Ectodermal cell (in vitro differentiated cells): ENCODE data around the gene FSD1L.
A peak's percentile ranks its signal among the peaks of the same experiment; 100 is the strongest.

Source experiments
- H3K27ac ChIP-seq: 2 replicates; pipeline ENCODE4 v1.7.0; 2013; ENCODE audit warnings: mild to moderate bottlenecking, low read depth, low read length; ENCODE audit not compliant: insufficient read depth, poor library complexity, severe bottlenecking
- H3K27me3 ChIP-seq: 2 replicates; pipeline ENCODE4 v1.7.0; 2013; ENCODE audit warnings: mild to moderate bottlenecking, low read length; ENCODE audit not compliant: insufficient read depth, control insufficient read depth, poor library complexity, severe bottlenecking
- H3K36me3 ChIP-seq: one replicate; pipeline ENCODE4 v1.7.0; 2013; ENCODE audit warnings: low read length; ENCODE audit not compliant: control insufficient read depth, insufficient read depth
- H3K4me1 ChIP-seq: one replicate; pipeline ENCODE4 v1.7.0; 2013; ENCODE audit warnings: low read length; ENCODE audit not compliant: control insufficient read depth, insufficient read depth
- H3K4me3 ChIP-seq: 2 replicates; pipeline ENCODE4 v1.7.0; 2013; ENCODE audit warnings: low read depth, low read length, control low read depth; ENCODE audit not compliant: insufficient read depth
- H3K9me3 ChIP-seq: 2 replicates; pipeline ENCODE4 v1.7.0; 2013; ENCODE audit warnings: mild to moderate bottlenecking, low read length, moderate library complexity; ENCODE audit not compliant: control insufficient read depth
- WGBS, 2 experiments: methylation state at CpG; one replicate each; pipeline ENCODE4 v1.1.7; 2013; ENCODE audit warnings: missing lambda C conversion rate in 2 of 2; 5-methylcytosine and 5-hydroxymethylcytosine counted together

The FSD1L gene

GRCh38 chr9:105435453-105435852, 12.4 kb upstream of the FSD1L start:
- Histone ChIP-seq H3K27me3 (no peaks in the 10 kb centered on the region), H3K27ac (no peak overlapping the region), H3K4me3 (no peak overlapping the region), H3K4me1 (no peaks in the 10 kb centered on the region), H3K36me3 (no peaks in the 10 kb centered on the region), H3K9me3 (no peaks in the 10 kb centered on the region)
- 90 to 93% methylated on average over 3 of the region's 3 CpGs for WGBS, 2 experiments

- Histone ChIP-seq H3K9me3 (no peaks in the 10 kb centered on the region), H3K36me3 (no peaks in the 10 kb centered on the region), H3K4me3 (no peak overlapping the region)
Observed at GRCh38 chr9:105436783-105437182, 11.1 kb upstream of the FSD1L start.

GRCh38 chr9:105437704-105438103, 10.1 kb upstream of the FSD1L start:
- Histone ChIP-seq H3K4me1 (no peaks in the 10 kb centered on the region), H3K36me3 (no peaks in the 10 kb centered on the region), H3K27ac (no peak overlapping the region), H3K9me3 (no peaks in the 10 kb centered on the region), H3K27me3 (no peaks in the 10 kb centered on the region), H3K4me3 (no peak overlapping the region)
- 70 to 91% methylated on average over 1 of the region's 1 CpG for WGBS, 2 experiments

More at GRCh38 chr9:105436783-105437182, 11.1 kb upstream of the FSD1L start:
- 90 to 92% methylated on average over 3 of the region's 4 CpGs for WGBS, 2 experiments
- Histone ChIP-seq H3K27me3 (no peaks in the 10 kb centered on the region), H3K27ac (no peak overlapping the region), H3K4me1 (no peaks in the 10 kb centered on the region)

- H3K27ac ChIP-seq = no peak overlapping the region
- no peak overlapping the region for H3K4me3 ChIP-seq
- no peaks in the 10 kb centered on the region for H3K4me1 ChIP-seq
- H3K9me3 ChIP-seq = no peaks in the 10 kb centered on the region
- WGBS, 2 experiments = 91 to 95% methylated on average over 7 to 8 of the region's 8 CpGs
- H3K36me3 ChIP-seq = no peaks in the 10 kb centered on the region
- H3K27me3 ChIP-seq = no peaks in the 10 kb centered on the region
Observed at GRCh38 chr9:105438141-105438806, 9.6 kb upstream of the FSD1L start.

GRCh38 chr9:105439428-105439827, 8.4 kb upstream of the FSD1L start:
- H3K36me3 ChIP-seq = no peaks in the 10 kb centered on the region
- no peaks in the 10 kb centered on the region for H3K9me3 ChIP-seq
- no peak overlapping the region for H3K27ac ChIP-seq
- H3K4me1 ChIP-seq = no peaks in the 10 kb centered on the region
- H3K27me3 ChIP-seq = no peaks in the 10 kb centered on the region
- no peak overlapping the region for H3K4me3 ChIP-seq

GRCh38 chr9:105441616-105442160, 6.1 kb upstream of the FSD1L start:
- WGBS, 2 experiments = 90 to 98% methylated on average over 1 to 2 of the region's 2 CpGs
- Histone ChIP-seq H3K4me3 (no peak overlapping the region), H3K4me1 (no peaks in the 10 kb centered on the region), H3K27me3 (no peaks in the 10 kb centered on the region), H3K27ac (no peak overlapping the region), H3K9me3 (no peaks in the 10 kb centered on the region), H3K36me3 (no peaks in the 10 kb centered on the region)

GRCh38 chr9:105443121-105443520, 4.7 kb upstream of the FSD1L start:
- Histone ChIP-seq H3K4me3 (no peak overlapping the region), H3K36me3 (no peaks in the 10 kb centered on the region), H3K27ac (no peak overlapping the region), H3K9me3 (no peaks in the 10 kb centered on the region), H3K27me3 (no peaks in the 10 kb centered on the region), H3K4me1 (no peaks in the 10 kb centered on the region)
- WGBS, 2 experiments = 94 to 95% methylated on average over 8 of the region's 8 CpGs

GRCh38 chr9:105444130-105444529, 3.7 kb upstream of the FSD1L start:
- Histone ChIP-seq H3K27me3 (no peaks in the 10 kb centered on the region), H3K27ac (no peak overlapping the region), H3K9me3 (no peaks in the 10 kb centered on the region), H3K4me3 (no peak overlapping the region), H3K36me3 (no peaks in the 10 kb centered on the region), H3K4me1 (no peaks in the 10 kb centered on the region)
- 78 to 79% methylated on average over 4 of the region's 4 CpGs for WGBS, 2 experiments

GRCh38 chr9:105445203-105445881, 2.5 kb upstream of the FSD1L start:
- H3K27ac ChIP-seq = no peak overlapping the region
- H3K4me1 ChIP-seq = peaks cover 3% of the 10 kb centered on the region
- H3K36me3 ChIP-seq = no peaks in the 10 kb centered on the region
- no peak overlapping the region for H3K4me3 ChIP-seq
- WGBS, 2 experiments = 78% methylated on average over 8 of the region's 8 CpGs
- no peaks in the 10 kb centered on the region for H3K9me3 ChIP-seq
- no peaks in the 10 kb centered on the region for H3K27me3 ChIP-seq

- peak overlapping the region; percentile 94 for H3K27ac ChIP-seq
- H3K9me3 ChIP-seq = no peaks in the 10 kb centered on the region
- H3K4me1 ChIP-seq = peaks cover 3% of the 10 kb centered on the region
- WGBS, 2 experiments = 38 to 42% methylated on average over 14 to 16 of the region's 16 CpGs
- peak overlapping the region; percentile 83 for H3K4me3 ChIP-seq
- no peaks in the 10 kb centered on the region for H3K36me3 ChIP-seq
- H3K27me3 ChIP-seq = no peaks in the 10 kb centered on the region
Observed at GRCh38 chr9:105447386-105447813, 434 bp upstream of the FSD1L start.
